ENCODE measurements around the gene PTGES3L.

The PTGES3L gene

DNA sequence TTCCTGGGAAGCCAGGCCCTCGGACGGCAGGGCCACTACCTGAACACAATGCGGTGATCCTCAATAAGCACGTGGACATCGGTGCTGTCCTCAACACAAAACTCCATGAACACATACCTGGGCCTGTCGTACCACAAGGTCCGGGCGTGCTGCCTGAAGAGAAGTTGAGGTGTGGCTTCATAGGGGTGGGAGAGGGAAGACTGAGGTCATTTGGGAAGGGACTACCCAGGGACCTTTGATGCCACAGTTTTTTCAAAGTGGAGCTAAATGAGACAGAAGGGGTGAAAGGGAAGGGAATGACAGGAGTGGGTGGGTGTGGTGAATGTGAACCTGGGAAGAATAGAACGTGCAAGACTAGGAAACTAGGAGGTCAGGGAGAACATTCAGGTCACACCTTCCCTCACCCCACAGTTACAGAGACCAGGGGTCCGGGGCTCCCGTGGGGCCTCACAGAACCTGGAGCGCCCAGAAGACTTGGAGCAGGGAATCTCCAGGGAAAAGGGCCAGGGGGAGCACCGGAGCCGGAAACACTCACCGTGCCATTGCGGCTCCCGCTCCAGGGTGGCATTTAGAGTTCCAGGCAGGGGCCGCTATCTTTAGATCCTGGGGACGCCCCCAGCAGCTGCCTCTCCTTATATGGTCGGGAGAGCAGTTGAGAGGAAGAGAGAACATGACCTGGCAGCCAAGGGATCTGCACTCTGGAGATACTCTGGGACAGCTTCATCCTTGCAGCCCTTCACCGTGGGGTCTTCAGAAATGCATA is at the start of gene PTGES3L:
Gene PTGES3L, minus strand, starts transcription at position 570 of the 763 bp plus-strand sequence. Its CDS starts 27 bp downstream, at position 543.
- peak; percentile 57 for DNase-seq

- DNase-seq, result no peak
Measured at GRCh38 chr17:43028221-43028861, 48.5 kb upstream of the PTGES3L start.

- no peak for DNase-seq
Measured at GRCh38 chr17:43027091-43028032, 47.5 kb upstream of the PTGES3L start.

- no peak for DNase-seq
Measured at GRCh38 chr17:43026595-43026994, 46.7 kb upstream of the PTGES3L start.

GRCh38 chr17:43025766-43026537 is 46.1 kb upstream of the PTGES3L start:
- DNase-seq, result no peak

DNA sequence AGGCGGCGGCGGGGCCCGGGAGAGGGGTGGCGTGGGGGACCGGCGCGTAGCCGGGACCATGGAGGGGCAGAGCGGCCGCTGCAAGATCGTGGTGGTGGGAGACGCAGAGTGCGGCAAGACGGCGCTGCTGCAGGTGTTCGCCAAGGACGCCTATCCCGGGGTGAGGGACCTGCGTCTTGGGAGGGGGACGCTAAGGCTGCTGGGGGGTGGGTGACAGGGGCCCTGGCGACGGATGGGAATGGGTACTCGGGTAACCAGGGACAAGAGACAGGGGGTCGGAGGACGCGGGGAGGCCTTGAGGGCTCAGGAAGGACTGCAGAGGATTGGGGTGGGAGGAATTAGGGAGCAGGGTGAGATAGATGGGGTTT is 45.4 kb upstream of the PTGES3L start:
- DNase-seq, result no peak

- DNase-seq, result peak; percentile 93
Measured at GRCh38 chr17:43024407-43025289, 44.8 kb upstream of the PTGES3L start, which contains the start of gene RND2. Gene RND2, plus strand, starts transcription at chr17:43025231. Its CDS starts 117 bp downstream, at chr17:43025348.

- peak; percentile 88 for DNase-seq
Measured at GRCh38 chr17:43021741-43022512, 42.0 kb upstream of the PTGES3L start, which contains the start of gene VAT1. Gene VAT1, minus strand, starts transcription at chr17:43022385. Its CDS starts 63 bp downstream, at chr17:43022322.

DNA sequence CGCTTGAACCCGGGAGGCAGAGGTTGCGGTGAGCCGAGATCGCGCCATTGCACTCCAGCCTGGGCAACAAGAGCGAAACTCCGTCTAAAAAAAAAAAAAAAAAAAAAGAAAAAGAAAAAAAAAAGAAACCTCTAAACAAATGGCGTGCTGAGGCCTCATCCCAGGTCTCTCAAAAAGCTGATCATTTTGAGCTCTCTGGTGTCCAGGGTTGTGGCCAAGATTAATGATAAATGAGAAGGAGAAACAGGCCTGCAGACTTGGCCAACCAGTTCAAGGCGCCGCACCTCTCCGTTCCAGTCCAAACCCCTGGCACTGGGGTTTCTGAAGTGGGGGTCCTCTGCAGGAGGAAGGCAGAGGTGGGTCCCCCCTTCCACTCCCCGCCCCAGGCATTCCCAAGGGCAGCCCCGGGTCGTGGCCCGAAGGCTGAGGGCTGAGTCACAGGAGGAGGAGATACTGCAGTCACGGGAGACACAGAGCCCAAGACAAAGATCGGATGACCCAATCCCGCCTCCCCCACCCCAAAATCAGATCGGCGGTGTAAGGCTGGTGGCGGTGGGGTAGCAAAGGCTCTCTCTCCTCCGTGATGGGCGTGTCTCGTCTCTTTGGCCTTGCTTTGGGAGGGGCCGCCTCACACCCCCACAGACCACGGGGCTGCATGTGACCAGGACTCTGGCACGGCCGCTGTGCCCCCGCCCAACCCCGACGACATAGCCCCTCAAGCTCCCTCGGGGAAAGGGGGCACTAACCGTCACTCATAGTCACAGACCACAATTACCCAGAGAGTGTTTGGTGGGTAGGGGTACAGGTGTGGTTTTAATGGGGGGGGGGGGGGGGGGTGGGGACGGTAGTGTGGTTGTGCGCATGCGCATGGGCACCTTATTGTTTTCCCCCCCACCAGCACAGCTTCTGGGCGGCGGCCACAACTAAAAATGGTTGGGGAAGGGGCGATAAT is 41.2 kb upstream of the PTGES3L start:
- peak; percentile 74 for DNase-seq

GRCh38 chr17:43020030-43020621 is 40.2 kb upstream of the PTGES3L start:
- DNase-seq, result no peak

DNA sequence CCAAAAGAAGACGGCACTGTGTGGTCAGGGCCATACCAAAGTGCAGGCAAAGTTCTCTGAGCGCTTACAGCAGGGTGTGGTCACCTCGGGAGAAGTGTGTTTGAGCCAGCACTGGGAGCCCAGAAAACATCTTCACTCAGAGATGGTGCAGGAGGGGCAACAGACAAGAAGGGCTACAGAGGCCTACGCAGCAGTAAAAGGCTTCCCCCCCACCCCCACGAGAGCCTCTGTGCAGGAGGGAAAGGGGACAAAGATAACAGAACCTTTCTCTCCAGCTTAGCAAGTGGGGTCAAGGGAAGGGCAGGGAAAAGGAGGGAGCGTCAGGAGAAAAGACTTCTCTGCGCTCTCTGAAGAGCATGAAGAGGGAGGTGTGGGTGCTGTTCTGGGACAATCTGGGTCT is 39.5 kb upstream of the PTGES3L start:
- no peak for DNase-seq

GRCh38 chr17:43018932-43019331 is 39.1 kb upstream of the PTGES3L start:
- DNase-seq, result no peak

DNA sequence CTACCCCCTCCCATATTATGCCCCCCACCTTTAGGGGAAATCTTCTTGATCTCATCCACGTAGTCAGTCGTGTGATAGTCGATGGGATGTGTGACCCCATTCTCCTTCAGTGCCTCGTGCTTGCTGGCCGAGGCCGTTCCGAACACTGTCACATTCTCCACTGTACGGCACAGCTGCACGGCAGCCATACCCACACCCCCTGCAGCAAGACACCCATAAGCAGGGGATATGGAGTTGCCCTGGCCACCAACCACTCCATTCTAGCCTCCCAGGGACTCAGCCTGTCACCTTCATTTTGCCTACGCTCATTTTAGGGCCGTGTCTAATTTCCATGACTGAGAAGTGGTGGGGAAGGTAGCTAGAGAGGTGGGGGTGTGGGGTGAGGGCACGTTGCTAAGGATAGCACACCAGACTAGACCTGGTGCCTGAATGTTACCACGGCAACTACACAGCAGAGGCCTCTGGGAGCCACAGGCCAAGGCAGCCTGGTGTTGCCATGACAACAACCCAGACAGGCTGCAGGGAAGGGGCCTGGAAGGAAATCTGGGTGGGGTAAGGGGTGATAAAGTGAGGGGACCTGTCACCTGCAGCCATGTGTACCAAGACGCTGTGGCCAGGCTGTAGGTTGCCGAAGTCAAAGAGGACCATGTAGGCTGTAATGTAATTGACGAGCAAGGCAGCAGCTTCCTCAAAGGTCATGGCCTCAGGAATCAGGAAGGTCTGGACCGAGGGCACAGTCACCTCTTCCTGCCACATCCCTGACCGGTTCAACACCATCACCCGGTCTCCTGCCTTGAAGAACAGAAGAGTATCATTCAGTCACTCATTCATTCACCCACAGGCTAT is 38.4 kb upstream of the PTGES3L start:
- no peak for DNase-seq

GRCh38 chr17:43016216-43016615 is 36.3 kb upstream of the PTGES3L start:
- DNase-seq, result no peak

DNA sequence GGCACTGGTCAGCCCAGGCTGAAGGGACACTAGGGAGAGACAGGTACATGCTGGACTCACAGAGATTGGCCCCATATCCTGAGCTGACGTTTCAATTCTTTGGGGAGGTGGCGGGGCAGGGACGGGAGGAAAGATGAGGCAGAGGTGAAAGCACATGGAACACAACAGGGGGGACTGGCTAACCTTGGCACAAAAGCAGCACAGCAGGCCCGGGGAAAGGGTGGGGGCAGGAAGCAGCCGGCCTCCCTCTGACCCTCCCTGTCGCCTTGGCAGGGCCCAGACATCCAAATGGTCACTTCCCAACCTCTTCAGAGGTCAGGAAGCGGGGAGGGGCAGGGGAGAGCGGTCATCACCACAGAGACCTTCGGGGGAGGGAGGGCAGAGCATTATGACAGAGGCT is 35.7 kb upstream of the PTGES3L start:
- DNase-seq, result no peak

DNA sequence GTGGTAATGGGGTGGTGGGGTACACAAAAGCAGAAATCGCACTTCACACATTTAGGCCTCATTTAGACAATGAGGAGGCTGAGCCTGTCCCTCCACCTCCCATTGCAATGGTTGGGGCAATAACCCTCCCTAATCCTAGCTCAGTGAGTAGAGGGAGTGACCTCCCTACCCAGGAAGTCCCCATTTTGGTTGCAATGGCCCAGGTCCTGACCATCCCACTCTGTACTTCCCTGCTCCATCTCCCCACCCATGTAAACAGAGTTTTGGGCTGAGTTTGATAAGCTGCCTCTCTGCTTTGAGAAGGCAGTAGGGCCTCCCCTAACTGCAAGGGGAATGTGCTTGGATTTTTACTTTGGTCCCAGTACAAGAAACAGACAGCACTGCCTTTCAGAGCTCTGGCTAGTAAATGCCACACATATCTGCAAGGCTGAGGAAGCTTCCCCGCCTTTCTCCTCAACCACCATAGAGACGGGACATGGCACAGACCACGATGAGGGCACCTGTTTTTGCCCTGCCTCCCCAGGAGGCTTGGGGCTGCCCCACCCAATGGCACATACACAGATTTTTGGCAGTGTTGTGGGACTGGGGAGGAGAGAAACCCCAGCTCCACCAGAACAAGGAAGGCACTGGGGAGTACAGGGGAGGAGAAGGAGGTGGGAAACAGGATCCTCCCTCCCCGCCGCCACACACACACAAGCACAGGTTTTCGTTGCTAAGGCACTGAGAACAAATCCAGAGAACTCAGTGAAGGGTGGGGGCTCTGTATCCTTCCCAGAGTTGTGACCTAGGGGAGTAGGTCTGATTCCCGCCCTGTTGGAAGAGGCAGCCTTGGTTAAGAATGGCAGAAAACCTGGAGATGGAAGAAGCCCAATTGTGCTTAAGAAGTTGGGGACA is 35.0 kb upstream of the PTGES3L start:
- DNase-seq, result no peak

Measured in right forelimb (tissue), 1 donor.